ENCODE data around the gene KCNG2.

Gene KCNG2

GRCh38 chr18:79774111-79774510, 23.6 kb upstream of the KCNG2 start:
- TF ChIP-seq, protein P1, sequence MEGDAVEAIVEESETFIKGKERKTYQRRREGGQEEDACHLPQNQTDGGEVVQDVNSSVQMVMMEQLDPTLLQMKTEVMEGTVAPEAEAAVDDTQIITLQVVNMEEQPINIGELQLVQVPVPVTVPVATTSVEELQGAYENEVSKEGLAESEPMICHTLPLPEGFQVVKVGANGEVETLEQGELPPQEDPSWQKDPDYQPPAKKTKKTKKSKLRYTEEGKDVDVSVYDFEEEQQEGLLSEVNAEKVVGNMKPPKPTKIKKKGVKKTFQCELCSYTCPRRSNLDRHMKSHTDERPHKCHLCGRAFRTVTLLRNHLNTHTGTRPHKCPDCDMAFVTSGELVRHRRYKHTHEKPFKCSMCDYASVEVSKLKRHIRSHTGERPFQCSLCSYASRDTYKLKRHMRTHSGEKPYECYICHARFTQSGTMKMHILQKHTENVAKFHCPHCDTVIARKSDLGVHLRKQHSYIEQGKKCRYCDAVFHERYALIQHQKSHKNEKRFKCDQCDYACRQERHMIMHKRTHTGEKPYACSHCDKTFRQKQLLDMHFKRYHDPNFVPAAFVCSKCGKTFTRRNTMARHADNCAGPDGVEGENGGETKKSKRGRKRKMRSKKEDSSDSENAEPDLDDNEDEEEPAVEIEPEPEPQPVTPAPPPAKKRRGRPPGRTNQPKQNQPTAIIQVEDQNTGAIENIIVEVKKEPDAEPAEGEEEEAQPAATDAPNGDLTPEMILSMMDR (conservative IDR thresholded peaks at IDR 0.05; ENCODE audit: control insufficient read depth, insufficient read depth, low read depth, low read length) = no peak
- DNase-seq (ENCODE audit: low read depth) = no peak

GRCh38 chr18:79775441-79776221, 22.1 kb upstream of the KCNG2 start:
- no peak overlapping the region for H3K4me3 ChIP-seq (ENCODE audit: control insufficient read depth, low read depth, low read length)
- TF ChIP-seq, protein P1 (conservative IDR thresholded peaks at IDR 0.05; ENCODE audit: control insufficient read depth, insufficient read depth, low read depth, low read length) = no peak
- DNase-seq (ENCODE audit: low read depth) = no peak

More at GRCh38 chr18:79774111-79774510, 23.6 kb upstream of the KCNG2 start:
- no peak overlapping the region for H3K4me3 ChIP-seq (ENCODE audit: control insufficient read depth, low read depth, low read length)

GRCh38 chr18:79776674-79777073, 21.1 kb upstream of the KCNG2 start:
- TF ChIP-seq, protein P1 (conservative IDR thresholded peaks at IDR 0.05; ENCODE audit: control insufficient read depth, insufficient read depth, low read depth, low read length) = no peak
- H3K4me3 ChIP-seq (ENCODE audit: control insufficient read depth, low read depth, low read length) = no peak overlapping the region
- DNase-seq (ENCODE audit: low read depth) = no peak

GRCh38 chr18:79778291-79778791, 19.4 kb upstream of the KCNG2 start:
- DNase-seq (ENCODE audit: low read depth) = no peak
- TF ChIP-seq, protein P1 (conservative IDR thresholded peaks at IDR 0.05; ENCODE audit: control insufficient read depth, insufficient read depth, low read depth, low read length) = no peak
- no peak overlapping the region for H3K4me3 ChIP-seq (ENCODE audit: control insufficient read depth, low read depth, low read length)

DNA sequence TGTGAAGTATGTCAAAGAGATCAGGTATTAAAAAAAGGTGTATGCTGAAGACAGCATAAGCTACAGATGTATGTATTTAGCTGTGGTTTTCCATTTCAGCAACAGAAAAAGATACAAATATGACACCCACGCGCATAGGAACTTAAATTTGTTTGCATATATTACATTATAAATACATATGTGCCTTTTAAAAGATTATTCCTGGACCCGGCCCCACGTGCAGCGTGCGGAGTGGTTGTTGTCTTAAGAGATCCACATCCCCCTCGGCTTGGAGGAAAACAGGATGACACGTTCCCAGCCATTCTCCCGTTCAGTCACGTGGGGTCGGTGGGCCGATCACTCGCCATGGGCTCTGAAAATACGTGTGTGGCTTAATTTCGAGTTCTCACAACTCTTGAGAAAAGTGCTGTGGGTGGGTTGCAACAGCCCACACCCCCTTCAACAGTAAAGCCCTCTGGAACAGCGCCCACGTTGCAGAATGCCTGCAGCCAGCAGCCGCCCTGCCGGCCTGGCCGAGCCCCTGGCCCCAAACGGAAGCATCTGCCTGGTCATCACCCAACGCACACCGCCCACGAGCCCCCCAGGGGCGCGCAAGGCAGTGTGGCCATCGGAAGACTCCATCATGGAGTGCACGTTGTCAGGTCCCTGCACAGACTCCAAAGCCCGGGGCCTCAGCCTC, 18.6 kb upstream of the KCNG2 start:
- TF ChIP-seq, protein P1 (conservative IDR thresholded peaks at IDR 0.05; ENCODE audit: control insufficient read depth, insufficient read depth, low read depth, low read length) = no peak
- no peak for DNase-seq (ENCODE audit: low read depth)
- no peak overlapping the region for H3K4me3 ChIP-seq (ENCODE audit: control insufficient read depth, low read depth, low read length)

GRCh38 chr18:79779700-79780190, 18.0 kb upstream of the KCNG2 start:
- no peak for DNase-seq (ENCODE audit: low read depth)
- H3K4me3 ChIP-seq (ENCODE audit: control insufficient read depth, low read depth, low read length) = no peak overlapping the region
- TF ChIP-seq, protein P1 (conservative IDR thresholded peaks at IDR 0.05; ENCODE audit: control insufficient read depth, insufficient read depth, low read depth, low read length) = no peak

All from fibroblast of mammary gland (primary cell).